Natural killer cell (primary cell): ENCODE data around the gene KIAA1328. TPM values are rescaled to one million over a fixed set of nuclear protein-coding genes. Genes with fewer than 3 reads are reported as not detected.

Experiments used
- ATAC-seq, 3 donors: fragments of 150-1000 bp in 2 of 3; fragments of 200-7000 bp in 1 of 3; cut with Tn5 transposase; 1 replicate in 1 of 3; 2 replicates in 2 of 3; pipeline ENCODE4 v1.10.0; 2021; ENCODE audit warnings: mild to moderate bottlenecking in 2 of 3, moderate library complexity in 2 of 3
- DNase-seq, 2 donors: peaks; one replicate each; pipeline versions ENCODE4 v3.0.0 to v3.0.0-alpha.2; 2013 to 2021; ENCODE audit warnings: mixed read lengths in 1 of 2
- H3K27ac ChIP-seq: one replicate; pipeline ENCODE4 v1.5.1; 2013; ENCODE audit warnings: mild to moderate bottlenecking, low read length
- H3K27me3 ChIP-seq: one replicate; pipeline ENCODE4 v1.6.1; 2013; ENCODE audit warnings: low read length; ENCODE audit not compliant: control insufficient read depth, insufficient read depth
- H3K36me3 ChIP-seq: one replicate; pipeline ENCODE4 v1.6.1; 2013; ENCODE audit warnings: low read length; ENCODE audit not compliant: control insufficient read depth, insufficient read depth
- H3K4me1 ChIP-seq: one replicate; pipeline ENCODE4 v1.6.1; 2013; ENCODE audit warnings: low read length; ENCODE audit not compliant: control insufficient read depth, insufficient read depth
- H3K4me3 ChIP-seq: one replicate; pipeline ENCODE4 v1.5.1; 2013; ENCODE audit warnings: low read length
- H3K9me3 ChIP-seq: one replicate; pipeline ENCODE4 v1.6.1; 2013; ENCODE audit warnings: low read length; ENCODE audit not compliant: control insufficient read depth, insufficient read depth
- H3K27ac Mint-ChIP-seq, 2 donors: one replicate each; pipeline ENCODE4 v1.8.0; 2022; ENCODE audit warnings: mild to moderate bottlenecking in 2 of 2, mixed read lengths in 2 of 2, moderate library complexity in 1 of 2
- H3K27me3 Mint-ChIP-seq, 2 donors: one replicate each; pipeline ENCODE4 v1.8.0; 2022; ENCODE audit warnings: low read depth in 2 of 2, mixed read lengths in 2 of 2
- H3K36me3 Mint-ChIP-seq: one replicate; pipeline ENCODE4 v1.8.0; 2022; ENCODE audit warnings: mixed read lengths
- H3K4me1 Mint-ChIP-seq, 2 donors: one replicate each; pipeline ENCODE4 v1.8.0; 2022; ENCODE audit warnings: mixed read lengths in 2 of 2
- H3K4me3 Mint-ChIP-seq: one replicate; pipeline ENCODE4 v1.8.0; 2022; ENCODE audit warnings: mild to moderate bottlenecking, moderate library complexity, mixed read lengths
- H3K9me3 Mint-ChIP-seq, 2 donors: one replicate each; pipeline ENCODE4 v1.8.0; 2022; ENCODE audit warnings: mixed read lengths in 2 of 2
- CTCF ChIP-seq: fragments of 200-600 bp; IDR thresholded peaks from one replicate; pipeline ENCODE4 v1.8.0; 2022; ENCODE audit warnings: antibody characterized with exemption
- WGBS: methylation state at CpG from one replicate; pipeline ENCODE4 v1.1.7; 2013; ENCODE audit warnings: missing lambda C conversion rate; ENCODE audit not compliant: insufficient coverage; 5-methylcytosine and 5-hydroxymethylcytosine counted together
- intact Hi-C: fragments of 100-400 bp; cut with micrococcal nuclease; formaldehyde crosslinking; loops from one replicate; pipeline ENCODE4 v1.14.2; 2022
- total RNA-seq, 4 donors: library from RNA; stranded (reverse); fragments of 120-200 nt in 1 of 4; gene quantifications; one replicate each; pipeline versions ENCODE4 v1.2.3 to v1.2.4, GENCODE V29; 2013 to 2022

The KIAA1328 gene
- total RNA-seq, 3 donors from 2014 or later (not counting 1 experiment from before 2014, with no cell fraction given), result 12.3 to 14.3 (median 13.2) TPM

DNA sequence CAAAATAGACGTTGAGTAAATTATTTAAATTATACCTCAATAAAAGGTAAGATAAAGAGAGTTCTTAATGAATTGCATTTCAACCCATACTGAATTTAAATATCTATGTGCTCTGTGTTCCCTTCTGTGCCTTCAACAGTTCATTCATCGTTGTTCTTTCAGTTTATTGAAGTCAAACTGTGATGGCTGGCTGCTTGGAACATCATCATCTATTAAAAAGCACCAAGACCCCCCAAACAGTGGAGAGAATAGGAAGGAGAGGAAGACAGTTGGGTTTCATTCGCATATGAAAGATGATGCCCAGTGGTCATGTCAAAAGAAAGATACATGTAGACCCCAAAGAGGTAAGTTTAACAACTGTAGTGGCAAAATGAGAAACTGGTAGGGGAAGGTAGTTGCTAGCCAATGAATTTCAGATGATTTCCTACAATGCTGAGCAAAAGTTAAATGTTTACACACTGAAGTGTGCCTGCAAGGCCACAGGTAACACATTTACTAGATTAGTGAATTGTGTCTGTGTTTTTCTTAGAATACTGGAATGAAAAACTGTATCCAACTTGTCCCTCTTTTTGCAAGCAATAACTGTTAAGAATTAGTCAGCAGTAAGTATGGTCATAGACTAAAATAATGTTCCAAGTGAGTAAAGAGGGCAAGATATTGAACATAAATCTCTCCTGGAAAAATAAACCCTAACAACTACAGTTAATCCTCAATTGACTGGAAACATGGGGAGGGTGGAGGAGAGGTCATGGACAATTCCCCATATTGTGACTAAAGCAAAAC, 331.3 kb downstream of the KIAA1328 start:
- Mint-ChIP-seq H3K4me3 (no peak overlapping the region), H3K27ac (no peak overlapping the region), H3K36me3 (peaks cover 8% of the 10 kb centered on the region), H3K4me1 (no peaks in the 10 kb centered on the region), H3K9me3 (no peaks in the 10 kb centered on the region), H3K27me3 (no peaks in the 10 kb centered on the region)
- DNase-seq (no peak), ATAC-seq (no peak)
- Histone ChIP-seq H3K9me3 (no peaks in the 10 kb centered on the region), H3K36me3 (no peaks in the 10 kb centered on the region), H3K4me1 (no peaks in the 10 kb centered on the region), H3K4me3 (no peak overlapping the region), H3K27ac (no peak overlapping the region), H3K27me3 (no peaks in the 10 kb centered on the region)
- no peak for TF ChIP-seq CTCF
- intact Hi-C loops, result no loop called here
- 87% methylated on average over 2 of the region's 3 CpGs for WGBS

DNA sequence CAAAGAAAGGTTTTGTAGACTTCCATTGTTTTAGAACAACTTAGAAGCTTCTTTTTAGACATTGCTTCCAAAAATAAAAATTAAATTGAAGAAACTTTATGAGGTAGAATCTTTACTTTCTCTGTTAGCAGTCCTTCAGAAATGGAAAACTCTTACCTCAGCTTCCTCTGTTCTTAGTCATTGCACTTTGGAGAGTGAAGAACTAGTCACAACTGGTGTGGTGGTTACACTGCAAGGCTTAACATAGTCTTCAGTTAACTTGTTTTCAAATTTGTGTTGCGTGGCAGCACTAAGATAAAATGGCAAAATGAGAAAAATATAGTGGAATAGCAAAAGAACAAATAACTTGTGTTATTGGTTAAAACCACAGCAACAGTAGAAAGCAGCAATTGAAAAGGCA, 332.6 kb downstream of the KIAA1328 start:
- no peaks in the 10 kb centered on the region for H3K36me3 ChIP-seq
- intact Hi-C loops, result no loop called here
- Mint-ChIP-seq H3K4me3 (no peak overlapping the region), H3K4me1 (no peaks in the 10 kb centered on the region), H3K36me3 (peaks cover 8% of the 10 kb centered on the region), H3K9me3 (no peaks in the 10 kb centered on the region), H3K27me3 (no peaks in the 10 kb centered on the region), H3K27ac (no peak overlapping the region)
- TF ChIP-seq CTCF, result no peak
- no peaks in the 10 kb centered on the region for H3K9me3 ChIP-seq
- H3K27me3 ChIP-seq, result no peaks in the 10 kb centered on the region
- H3K4me1 ChIP-seq, result no peaks in the 10 kb centered on the region
- no peak for DNase-seq
- no peak overlapping the region for H3K4me3 ChIP-seq
- H3K27ac ChIP-seq, result no peak overlapping the region
- 68% methylated on average over 1 of the region's 1 CpG for WGBS
- no peak for ATAC-seq

DNA sequence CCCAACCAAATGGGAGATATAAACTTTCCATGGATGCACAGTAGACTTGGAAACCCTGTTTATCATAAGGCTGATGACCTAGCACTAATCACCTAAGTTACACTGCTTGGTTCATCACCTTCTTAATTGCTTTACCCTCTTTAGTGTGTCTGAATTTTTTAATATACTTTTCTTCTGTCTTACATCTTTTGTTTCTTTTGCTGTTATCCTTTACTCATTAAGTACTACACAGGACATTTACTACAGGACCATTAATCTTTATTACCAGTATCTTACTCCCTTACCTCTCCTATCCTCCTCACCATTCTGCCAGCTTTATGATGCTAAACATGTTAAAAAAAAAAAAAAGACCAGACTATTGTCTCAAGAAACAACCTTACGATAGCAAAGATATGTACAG, 333.6 kb downstream of the KIAA1328 start:
- no peaks in the 10 kb centered on the region for H3K9me3 ChIP-seq
- H3K27ac ChIP-seq, result no peak overlapping the region
- DNase-seq (no peak), ATAC-seq (no peak)
- H3K27me3 ChIP-seq, result no peaks in the 10 kb centered on the region
- H3K36me3 Mint-ChIP-seq, result peaks cover 8% of the 10 kb centered on the region
- H3K4me1 ChIP-seq, result no peaks in the 10 kb centered on the region
- no peak for TF ChIP-seq CTCF
- no peaks in the 10 kb centered on the region for H3K36me3 ChIP-seq
- no peaks in the 10 kb centered on the region for H3K9me3 Mint-ChIP-seq
- intact Hi-C loops, result no loop called here
- H3K27ac Mint-ChIP-seq, result no peak overlapping the region
- no CpG with 5 or more reads among the region's 1 CpG for WGBS
- no peaks in the 10 kb centered on the region for H3K27me3 Mint-ChIP-seq
- no peak overlapping the region for H3K4me3 Mint-ChIP-seq
- H3K4me3 ChIP-seq, result no peak overlapping the region
- no peaks in the 10 kb centered on the region for H3K4me1 Mint-ChIP-seq

DNA sequence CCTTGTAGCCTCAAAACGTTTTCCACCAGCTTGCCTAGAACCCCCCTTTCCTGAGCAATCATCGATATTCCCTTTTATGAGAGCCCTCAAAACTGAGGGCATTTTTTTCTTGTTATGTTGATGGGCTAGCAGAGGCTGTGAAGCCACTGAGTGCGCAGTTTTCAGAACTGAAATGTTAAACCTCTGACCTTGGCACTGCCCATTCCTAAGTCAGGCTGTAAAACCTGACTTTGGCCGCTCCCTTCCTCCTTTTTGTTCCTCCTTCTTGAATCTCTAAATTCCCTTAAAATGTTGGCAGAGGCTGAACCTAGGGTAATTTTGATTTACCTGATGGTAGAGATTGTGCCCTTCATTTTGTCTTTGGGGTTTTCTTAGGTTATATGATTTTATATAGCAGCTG, 334.2 kb downstream of the KIAA1328 start:
- Histone ChIP-seq H3K27me3 (no peaks in the 10 kb centered on the region), H3K36me3 (no peaks in the 10 kb centered on the region), H3K9me3 (no peaks in the 10 kb centered on the region), H3K27ac (no peak overlapping the region), H3K4me3 (no peak overlapping the region), H3K4me1 (no peaks in the 10 kb centered on the region)
- Mint-ChIP-seq H3K36me3 (peaks cover 8% of the 10 kb centered on the region), H3K4me3 (no peak overlapping the region), H3K27ac (no peak overlapping the region), H3K27me3 (no peaks in the 10 kb centered on the region), H3K9me3 (no peaks in the 10 kb centered on the region), H3K4me1 (no peaks in the 10 kb centered on the region)
- no peak for TF ChIP-seq CTCF
- intact Hi-C loops, result no loop called here
- 90% methylated on average over 4 of the region's 4 CpGs for WGBS
- no peak for ATAC-seq
- no peak for DNase-seq
